UCSD-AML1 (cell line): ENCODE data around the gene HLA-DOA.

ENCODE experiments used
- DNase-seq: peaks from one replicate; lab custom pipeline; 2025; ENCODE audit not compliant: unreplicated experiment; lab: John Stamatoyannopoulos, UW

HLA-DOA gene

DNA sequence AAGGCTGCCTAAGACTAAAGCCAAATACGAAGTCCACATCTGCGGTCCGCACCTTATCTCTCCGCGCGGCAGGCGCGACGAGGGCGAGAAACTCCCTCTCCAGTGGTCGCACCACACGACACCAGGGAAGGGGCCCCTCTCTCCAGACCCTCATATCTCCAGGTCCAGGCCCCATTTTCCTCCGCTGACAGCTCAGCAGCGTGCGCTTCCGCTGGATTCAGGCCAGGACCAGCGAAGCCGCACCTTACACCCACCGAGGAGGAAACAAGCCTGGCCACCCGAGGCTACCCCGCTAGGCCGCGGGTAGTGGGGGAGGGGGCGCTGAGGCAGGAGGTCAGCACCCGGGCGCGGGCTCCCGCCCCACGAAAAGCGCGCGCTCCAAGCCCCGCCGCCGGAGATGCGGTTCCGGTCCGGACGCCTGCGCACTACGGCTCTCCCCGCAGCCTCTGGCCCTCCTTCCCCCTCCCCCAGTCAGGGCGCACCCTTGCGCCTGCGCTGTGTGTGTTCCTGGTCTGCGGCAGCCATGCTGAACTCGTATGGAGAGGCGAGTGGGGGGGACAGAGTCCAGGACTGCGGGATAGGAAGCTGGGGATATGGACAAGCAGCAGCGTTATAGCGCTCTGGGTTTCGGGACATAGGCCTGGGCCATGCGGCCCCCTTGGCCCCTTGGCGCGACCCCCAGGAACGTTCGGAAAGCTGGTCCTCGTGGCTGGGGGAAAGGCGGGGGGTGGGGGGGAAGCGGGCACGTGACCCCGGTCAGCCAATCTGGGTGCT is 41.1 kb downstream of the HLA-DOA start, which contains the start of gene BRD2:
BRD2 (plus strand) TSS at position 502 of the 774 bp plus-strand sequence. CDS start 4,305 bp downstream, outside the sequence.
- DNase-seq, result peak; percentile 97

- peak; percentile 36 for DNase-seq
Observed at GRCh38 chr6:32967151-32968091, 42.0 kb downstream of the HLA-DOA start.

GRCh38 chr6:32964776-32965175 is 44.6 kb downstream of the HLA-DOA start:
- DNase-seq, result no peak

GRCh38 chr6:32963866-32964265 is 45.5 kb downstream of the HLA-DOA start:
- DNase-seq, result no peak

- DNase-seq, result no peak
Observed at GRCh38 chr6:32962213-32962826, 47.1 kb downstream of the HLA-DOA start.

GRCh38 chr6:32960563-32960962 is 48.8 kb downstream of the HLA-DOA start:
- no peak for DNase-seq

GRCh38 chr6:32956176-32956575 is 53.2 kb downstream of the HLA-DOA start:
- DNase-seq, result no peak

DNA sequence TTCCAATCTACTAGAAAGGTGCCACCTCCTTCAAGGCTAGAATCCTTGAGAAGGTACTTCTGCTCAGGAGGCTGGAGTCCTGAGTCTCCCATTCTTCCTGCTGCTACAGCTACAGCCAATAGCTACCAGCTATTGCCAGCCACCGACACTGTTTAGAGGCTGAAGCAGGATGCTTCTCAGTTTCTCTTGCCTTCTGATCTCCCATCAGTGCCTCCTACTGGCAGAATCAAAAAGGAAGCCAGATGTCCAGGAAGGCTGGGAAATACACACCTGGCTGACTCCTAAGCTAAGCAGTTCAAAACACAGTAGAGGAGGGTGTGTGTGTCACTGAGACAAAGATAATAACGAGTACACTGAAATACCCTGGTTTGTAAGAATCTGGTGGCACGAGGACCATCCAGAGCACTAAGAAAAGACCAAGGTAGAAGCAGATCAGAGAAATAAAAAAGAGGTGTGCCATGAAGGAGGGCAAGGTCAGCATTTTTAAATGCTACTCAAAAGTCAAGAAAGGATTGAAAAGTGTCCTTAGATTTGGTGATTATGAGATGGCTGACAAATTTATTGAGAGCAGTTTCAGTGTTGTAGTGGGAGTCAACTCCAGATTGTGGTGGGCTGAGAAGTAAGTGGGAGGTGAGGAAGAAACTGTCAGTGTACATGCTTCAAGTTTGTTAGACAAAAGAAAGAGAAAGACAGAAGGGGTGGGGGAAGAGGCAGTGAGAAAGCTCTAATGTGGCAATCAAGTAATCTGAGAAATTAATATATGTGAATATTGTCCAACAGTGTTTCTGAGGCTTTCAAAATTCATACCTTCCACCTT is 54.2 kb downstream of the HLA-DOA start:
- no peak for DNase-seq

- DNase-seq, result no peak
Observed at GRCh38 chr6:32954267-32954666, 55.1 kb downstream of the HLA-DOA start.
